GM21576 (cell line): ENCODE data around the gene ZNF391.
"Not testable (repeated sequence)": the region's sequence is repeated elsewhere in the genome, so short reads cannot be mapped to it uniquely, and the experiment has no call there.

ENCODE experiments used
- ATAC-seq: cut with Tn5 transposase; IDR thresholded peaks from one replicate; pipeline ENCODE4 v1.9.1; 2021; ENCODE audit warnings: mild to moderate bottlenecking, moderate library complexity; ENCODE audit not compliant: unreplicated experiment

The ZNF391 gene

DNA sequence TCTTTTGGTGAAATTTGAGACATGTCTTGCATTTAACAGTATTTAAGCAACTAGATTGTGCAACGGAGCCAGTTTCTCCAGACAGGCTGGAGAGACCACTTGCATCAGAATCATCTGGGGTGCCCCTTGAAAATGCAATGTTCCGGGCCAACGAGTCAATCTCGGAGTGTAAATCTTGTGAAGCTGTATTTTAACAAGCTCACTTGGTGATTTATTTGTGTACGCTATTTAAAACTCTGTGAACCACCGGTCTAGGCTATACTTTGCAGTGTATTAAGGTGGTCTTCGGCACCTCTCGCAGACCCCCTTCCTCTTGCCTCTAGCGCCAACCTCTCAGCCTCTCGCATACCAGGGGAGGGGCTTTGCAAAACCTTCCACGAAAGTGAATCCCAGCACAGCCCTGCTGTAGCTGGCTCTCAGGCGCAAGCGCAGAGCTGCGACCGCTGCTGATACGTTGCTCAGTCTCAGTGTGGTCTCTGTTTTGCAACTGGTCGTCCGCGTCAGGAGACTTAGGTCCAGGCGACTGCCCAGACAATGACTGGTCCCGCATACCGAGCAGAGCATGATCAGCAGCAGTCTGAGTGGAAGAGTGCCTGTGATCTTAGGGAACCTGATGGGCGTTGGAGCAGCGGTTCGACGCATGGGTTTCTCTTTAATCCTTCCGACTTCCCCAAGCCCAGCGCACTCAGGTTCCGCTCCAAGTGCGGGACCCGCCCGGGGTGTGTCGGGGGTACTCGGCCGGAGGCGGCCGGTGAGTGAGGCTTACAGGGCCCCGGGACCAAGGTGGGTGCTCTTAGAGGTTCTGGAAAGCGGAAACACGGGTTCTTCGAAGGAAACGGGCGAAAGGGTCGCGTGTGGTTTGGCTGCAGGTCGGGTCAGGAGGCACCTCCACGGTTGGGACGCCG, at the start of gene ZNF391:
ZNF391 (plus strand) TSS at position 467 of the 905 bp plus-strand sequence. CDS start 11,612 bp downstream, outside the sequence.
- ATAC-seq, result peak; percentile 90

DNA sequence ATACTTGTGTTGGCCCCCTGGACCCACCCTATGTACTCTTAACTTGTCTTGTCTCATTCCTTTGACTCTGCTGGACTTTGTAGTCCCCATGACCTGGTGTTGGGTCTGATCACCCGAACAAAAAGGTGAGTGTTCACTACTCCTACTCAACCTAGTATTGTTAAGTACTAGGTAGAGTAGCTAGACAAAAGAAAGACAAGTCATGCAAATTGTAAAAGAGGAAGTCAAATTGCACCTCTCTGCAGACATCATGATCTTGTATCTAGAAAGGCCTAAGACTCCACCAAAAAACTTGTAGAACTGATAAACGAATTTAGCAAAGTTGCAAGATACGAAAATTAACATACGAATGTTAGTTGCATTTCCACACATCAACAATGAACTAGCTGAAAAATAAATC, 35.7 kb upstream of the ZNF391 start:
- no peak for ATAC-seq

DNA sequence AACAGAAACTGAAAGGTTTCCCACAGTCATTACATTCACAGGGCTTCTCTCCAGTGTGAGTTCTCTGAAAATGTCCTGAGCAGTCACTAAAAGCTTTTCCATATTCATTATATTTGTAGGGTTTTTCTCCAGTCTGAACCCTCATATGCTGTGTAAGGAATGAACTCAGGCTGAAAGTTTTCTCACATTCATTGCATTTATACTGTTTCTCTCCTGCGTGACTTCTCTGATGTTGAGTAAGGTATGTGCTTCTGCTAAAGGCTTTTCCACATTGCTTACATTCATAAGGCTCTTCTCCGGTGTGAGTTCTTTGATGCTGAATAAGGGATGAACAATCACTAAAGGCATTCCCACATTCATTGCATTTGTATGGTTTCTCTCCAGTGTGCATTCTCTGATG, 29.8 kb upstream of the ZNF391 start:
- ATAC-seq, result no peak

DNA sequence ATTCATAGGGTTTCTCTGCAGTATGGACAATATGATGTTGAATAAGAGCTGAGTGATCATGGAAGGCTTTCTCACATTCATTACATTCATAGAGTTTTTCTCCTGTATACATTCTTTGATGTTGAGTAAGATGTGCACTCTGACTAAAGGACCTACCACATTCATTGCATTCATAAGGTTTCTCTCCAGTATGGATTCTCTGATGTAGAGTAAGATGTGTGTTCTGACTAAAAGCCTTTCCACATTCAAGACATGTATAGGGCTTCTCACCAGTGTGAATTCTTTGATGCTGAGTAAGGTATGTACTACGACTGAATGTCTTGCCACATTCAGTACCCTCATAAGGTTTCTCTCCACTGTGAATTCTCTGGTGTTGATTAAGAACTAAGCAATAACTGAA, 29.3 kb upstream of the ZNF391 start:
- no peak for ATAC-seq

DNA sequence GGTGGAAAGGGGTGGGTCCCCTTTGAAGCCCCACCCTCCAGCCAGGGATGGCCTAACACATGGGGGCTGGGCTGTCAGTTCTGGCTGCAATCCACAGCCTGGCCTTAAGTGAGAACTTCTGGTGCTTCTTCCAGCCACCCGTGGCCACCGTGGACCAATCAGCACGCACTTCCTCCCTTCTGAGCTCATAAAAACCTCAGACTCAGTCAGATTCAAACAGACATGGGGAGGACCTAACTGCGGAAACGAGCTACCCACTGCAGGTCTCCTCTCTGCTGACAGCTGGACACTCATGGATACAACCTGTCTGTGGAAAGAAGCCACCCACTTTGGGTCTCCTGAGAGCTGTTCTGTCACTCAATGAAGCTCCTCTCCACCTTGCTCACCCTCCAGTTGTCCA, 20.4 kb upstream of the ZNF391 start:
- no peak for ATAC-seq

DNA sequence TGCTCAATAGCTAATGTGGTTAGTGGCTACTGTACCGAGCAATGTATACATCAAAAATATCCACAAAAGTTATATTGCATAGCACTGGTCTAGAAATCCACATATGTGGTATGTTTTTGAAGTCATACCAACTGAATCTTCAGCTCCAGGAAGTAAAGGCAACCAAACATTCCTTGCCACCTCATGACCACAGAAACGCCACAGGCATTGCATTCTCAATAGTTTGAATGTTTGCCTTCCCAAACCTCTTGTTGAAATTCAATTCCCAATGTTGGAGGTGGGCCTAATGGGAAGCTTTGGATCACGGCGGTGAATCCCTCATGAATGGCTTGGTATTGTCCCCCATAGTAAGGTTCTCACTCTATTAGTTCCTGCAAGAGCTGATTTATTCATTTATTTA, 18.2 kb upstream of the ZNF391 start:
- ATAC-seq, result no peak

DNA sequence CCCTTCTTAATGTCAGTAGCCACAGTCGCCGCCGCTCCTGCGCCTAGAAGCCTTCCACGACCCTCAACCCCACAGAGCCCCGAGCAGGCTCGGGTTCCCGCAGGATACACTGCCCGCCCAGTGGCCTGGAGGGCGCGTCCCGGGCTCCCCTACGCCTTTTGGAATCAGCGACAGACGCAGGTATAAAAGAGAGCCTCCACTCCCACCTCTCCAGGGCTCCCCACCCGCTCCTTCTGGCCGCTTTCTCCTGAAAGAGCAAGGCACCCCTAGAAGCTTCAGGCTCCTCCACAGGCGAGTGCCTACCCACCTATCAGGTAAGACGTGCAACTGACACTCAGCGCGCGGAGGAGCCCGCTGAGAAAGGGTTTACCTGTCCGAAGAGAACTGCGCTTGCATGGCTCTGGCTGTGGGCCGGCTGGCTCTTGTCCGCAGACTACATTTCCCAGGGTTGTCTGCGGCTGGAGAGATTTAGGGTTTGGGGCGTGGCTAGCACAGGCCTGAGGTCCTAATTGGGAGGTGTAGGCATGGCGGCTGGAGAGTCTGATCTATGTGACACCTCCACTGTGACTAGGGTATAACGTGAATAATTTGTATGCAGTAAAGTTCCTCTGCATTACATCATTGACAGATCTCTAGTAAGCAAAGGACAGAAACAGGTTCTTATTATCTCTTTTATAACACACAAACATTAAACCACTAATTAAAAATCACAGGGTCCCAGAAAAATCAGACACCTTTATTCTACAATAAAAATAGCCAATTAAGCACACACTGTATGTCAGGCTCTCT, 13.5 kb upstream of the ZNF391 start:
- peak; percentile 90 for ATAC-seq

DNA sequence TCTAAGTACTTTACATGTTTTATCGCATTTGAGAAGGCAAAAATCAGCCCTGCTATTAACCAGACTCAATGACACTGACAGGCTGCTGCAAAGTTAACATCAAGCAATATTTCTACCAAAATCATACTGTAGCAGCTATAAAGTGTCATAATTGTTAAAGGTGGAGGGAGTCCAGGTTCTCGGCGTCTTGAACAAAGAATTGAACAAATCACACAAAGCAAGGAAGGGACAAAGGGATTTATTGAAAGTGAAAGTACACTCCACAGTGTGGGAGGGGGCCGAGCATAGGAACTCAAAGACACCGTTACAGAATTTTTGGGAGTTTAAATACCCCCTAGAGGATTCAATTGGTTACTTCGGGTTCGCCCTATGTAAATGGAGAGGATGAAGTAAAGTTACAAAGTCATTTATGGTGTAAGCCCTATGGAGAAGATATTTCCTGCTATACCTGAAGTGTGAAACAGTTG, 12.9 kb upstream of the ZNF391 start:
- ATAC-seq, result no peak

DNA sequence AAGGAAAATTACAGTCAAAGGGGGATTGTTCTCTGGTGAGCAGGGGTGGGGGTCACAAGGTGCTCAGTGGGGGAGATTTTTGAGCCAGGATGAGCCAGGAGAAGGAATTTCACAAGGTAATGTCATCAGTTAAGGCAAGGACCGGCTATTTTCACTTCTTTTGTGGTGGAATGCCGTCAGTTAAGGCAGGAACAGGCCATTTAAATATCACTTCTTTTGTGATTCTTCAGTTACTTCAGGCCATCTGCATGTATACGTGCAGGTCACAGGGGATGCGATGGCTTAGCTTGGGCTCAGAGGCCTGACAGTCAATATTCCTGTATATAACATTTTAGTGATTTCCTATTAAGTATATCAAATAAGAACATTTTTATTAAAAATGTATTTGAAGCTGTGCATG, 10.2 kb upstream of the ZNF391 start:
- not testable (repeated sequence) for ATAC-seq

DNA sequence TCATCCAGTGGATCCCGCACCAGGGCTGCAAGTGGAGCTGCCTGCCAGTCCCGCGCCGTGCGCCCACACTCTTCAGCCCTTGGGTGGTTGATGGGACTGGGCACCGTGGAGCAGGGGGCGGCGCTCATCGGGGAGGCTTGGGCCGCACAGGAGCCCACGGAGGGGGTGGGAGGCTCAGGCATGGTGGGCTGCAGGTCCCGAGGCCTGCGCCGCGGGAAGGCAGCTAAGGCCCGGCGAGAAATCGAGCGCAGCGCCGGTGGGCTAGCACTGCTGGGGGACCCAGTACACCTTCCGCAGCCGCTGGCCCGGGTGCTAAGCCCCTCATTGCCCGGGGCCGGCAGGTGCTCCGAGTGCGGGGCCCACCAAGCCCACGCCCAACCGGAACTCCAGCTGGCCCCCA, 7.6 kb upstream of the ZNF391 start:
- ATAC-seq, result not testable (repeated sequence)

DNA sequence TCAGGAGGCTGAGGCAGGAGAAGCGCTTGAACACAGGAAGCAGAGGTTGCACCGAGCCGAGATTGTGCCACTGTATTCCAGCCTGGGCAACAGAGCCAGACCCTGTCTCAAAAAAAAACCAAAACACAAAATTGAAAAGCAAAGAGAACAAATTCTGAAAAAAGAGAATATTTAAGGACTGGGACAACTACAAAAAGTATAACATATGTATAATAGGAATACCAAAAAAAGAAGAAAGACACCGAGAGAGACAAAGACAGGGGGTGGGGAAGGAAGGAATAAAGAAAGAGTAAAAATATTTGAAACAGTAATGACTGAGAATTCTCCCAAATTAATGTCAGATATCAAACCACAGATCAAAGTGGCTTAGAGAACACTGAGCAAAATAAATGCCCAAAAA, 5.5 kb upstream of the ZNF391 start:
- ATAC-seq, result no peak

DNA sequence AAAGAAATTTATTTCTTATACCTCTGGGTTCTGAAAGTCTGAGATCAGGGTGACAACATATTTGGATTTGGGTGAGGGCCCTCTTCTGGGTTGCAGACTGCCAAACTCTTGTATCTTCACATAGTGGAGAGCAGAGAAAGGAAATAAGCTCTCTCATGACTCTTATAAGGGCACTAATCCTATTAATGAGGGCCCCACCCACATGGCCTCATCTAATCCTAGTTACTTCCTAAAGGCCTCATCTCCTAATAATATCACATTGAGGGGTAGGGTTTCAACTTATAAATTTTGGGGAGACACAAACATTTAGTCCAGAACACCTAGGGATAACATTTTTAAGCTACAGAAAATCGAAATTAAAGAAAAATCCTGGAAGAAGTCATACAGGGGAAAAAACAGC, 5.1 kb upstream of the ZNF391 start:
- ATAC-seq, result no peak

DNA sequence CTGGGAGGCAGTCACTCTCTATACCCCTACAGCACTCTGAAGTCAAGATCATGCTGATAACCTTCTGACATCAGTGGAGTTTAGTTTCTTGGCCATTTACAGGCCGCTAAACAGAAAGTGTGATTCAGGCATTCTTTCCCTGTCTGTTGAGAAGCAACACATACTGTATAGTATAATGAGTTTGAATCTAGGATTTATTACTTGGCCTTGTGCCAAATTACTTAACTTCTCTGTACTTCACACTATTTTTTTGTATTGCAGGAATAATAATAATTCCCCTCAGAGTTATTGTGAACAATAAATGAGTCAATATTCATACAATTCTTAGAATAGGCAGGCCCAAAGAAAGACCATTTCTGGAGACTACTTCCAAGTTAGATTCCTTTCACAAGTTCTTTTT, 4.1 kb downstream of the ZNF391 start:
- ATAC-seq, result no peak

DNA sequence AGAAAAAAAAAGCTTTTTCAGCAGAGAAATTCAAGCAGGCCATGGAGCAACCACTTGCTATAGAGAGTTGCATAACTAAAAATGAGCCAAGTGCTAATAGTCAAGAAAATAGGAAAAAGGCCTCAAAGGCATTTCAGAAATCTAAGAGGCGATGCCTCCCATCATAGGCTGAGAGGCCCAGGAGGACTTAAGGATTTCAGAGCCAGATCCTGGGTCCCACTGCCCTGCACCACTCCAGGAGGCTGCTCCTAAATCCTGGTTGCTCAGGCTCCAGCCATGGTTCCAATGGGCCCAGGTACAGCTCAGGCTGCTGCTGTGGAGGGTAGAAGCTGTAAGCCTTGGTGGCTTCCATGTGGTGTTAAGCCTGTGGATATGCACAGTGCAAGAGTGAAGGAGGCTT, 5.5 kb downstream of the ZNF391 start:
- ATAC-seq, result no peak

DNA sequence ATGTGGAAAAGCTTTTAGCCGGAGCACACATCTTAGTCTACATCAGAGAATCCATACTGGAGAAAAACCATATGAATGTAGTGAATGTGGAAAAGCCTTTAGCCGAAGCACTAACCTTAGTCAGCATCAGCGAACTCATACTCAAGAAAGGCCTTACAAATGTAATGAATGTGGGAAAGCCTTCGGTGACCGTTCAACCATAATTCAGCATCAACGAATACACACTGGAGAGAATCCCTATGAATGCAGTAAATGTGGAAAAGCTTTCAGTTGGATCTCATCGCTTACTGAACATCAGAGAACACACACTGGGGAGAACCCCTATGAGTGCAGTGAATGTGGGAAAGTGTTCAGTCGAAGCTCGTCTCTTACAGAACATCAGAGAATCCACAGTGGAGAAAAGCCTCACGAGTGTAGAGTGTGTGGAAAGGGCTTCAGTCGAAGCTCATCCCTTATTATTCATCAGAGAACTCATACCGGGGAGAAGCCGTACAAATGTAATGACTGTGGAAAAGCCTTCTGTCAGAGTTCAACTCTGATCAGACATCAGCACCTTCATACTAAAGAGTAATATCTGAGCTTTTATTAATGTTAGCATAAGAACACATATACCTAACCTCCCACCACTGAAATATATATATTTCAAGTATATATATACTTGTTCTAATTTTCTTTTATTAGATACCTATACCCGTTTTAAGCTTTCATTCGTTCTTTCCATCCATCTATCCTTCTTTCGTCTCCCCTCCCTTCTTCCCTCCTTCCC, 12.5 kb downstream of the ZNF391 start:
- no peak for ATAC-seq

DNA sequence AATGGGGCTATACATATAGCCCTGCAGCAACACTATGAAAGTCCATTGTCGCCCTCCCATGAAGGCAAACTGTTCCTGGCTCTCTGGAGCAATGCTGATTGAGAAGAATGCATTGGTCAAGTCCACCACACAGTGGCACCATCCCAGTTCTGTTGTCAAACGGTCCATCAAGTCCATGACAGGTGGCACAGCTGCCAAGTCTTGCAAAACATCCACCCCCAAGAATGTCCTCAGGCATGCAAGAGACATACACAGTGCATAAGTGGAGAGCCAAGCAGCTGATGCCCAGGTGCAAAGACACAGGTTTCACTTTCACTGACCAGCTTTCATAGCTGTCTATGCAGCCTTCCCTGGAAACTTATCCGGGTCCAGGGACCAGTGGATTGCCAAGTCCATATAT, 17.5 kb downstream of the ZNF391 start:
- ATAC-seq, result no peak

DNA sequence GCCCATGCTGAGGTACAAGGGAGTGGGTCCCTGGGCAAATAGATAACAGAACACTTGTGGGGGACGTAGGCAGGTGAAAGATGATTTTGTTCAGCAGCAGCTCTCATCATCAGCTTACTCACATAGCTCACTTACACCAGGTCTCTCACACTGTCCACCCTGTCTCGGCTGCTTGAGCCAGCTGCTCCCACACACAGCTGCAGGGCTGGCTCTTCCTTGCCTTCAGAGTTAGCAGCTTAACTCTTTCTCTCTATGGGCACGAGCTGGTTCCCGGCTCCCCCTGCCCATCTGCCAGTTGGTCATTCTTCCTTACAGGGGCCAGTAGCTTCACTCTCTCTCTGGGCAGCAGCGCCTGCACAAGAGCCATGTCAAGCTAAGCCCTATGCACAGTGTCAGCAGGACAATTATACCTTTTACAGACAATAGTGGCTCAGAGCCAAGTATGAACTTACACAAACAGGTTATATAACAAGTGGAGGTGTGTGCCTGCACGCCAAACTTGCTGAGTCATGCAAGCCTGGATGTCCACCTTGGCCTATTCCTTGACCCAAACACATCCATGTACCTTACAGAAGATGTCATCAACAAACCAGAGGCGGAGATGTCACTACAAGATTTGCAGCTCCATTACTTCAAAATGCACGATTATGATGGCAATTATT, 18.7 kb downstream of the ZNF391 start:
- no peak for ATAC-seq

DNA sequence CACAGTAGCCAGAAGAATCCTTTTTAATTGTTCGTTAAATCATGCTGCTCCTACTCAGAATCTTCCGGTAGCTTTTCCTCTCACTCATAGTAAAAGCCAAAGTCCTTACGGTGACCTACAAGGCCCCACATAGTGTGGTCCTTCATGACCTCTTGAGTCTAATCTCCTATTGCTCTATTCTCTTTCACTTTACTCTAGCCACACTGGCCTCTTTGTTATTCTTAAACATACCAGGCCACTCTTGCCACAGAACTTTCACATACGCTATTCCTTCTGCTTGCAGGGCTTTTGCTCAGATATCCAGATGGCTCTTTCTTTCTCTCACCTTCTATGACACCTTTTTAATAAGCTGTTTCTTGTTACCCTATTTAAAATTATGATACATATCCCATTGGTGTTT, 25.7 kb downstream of the ZNF391 start:
- no peak for ATAC-seq

DNA sequence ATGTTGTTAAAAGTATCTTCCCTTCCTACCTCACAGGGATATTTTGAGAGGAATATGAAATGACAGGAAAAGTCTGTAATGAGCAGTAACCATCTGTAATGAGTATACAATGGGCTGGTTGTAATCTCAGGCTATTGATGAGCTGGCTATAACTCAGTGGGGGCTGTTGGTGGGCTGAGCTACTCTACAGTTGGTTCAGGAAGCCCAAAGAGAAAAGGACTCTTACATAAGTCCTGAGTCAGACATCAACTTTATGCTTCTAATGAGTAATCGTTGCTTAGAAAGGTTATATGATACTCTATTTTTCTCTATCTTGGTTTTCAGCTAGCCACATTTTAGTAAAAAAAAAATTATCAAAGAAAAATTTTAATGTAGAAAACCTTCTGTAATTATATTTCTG, 26.4 kb downstream of the ZNF391 start:
- ATAC-seq, result no peak

DNA sequence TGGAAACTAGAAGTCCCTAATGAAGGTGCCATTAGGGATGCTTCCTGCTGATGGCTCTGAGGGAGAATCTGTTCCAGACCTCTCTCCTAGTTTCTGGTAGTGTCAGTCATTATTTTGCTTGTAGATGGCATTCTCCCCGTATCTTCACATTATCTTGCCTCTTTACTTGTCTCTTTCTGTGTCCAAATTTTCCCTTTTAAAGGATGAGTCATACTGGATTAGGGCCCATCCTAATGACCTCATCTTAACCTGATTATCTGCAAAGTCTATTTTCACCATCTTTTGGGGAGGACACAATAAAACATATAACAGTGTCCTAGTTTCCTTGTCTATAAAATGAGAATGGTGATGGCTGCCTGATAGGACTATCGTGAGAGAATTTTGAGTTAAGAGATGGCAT, 27.3 kb downstream of the ZNF391 start:
- no peak for ATAC-seq

DNA sequence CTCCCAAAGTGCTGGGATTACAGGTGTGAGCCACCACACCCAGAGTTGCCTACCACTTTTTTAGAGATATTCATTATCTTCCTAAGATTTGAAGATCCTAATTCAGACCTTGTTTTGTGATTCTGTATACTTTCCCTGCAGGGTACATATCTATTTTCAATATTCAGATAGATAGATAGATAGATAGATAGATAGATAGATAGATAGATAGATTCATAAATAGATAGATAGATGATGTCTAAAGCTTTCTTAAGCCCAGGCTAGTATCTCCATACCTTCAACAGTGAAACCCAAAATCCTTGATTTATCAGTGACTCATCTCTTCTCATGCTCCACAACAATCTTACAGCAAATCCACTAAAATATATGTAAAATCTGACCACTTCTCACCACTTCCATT, 30.8 kb downstream of the ZNF391 start:
- ATAC-seq, result no peak
